GM19395 (cell line): ENCODE data around the gene CDKAL1.
"Not testable (repeated sequence)": the region's sequence is repeated elsewhere in the genome, so short reads cannot be mapped to it uniquely, and the experiment has no call there.

Experiments used
- ATAC-seq: cut with Tn5 transposase; IDR thresholded peaks from one replicate; pipeline ENCODE4 v1.9.1; 2021; ENCODE audit warnings: mild to moderate bottlenecking, moderate library complexity; ENCODE audit not compliant: unreplicated experiment

The CDKAL1 gene

GRCh38 chr6:20549398-20549797 lies 15.1 kb downstream of the CDKAL1 start:
- ATAC-seq: not testable (repeated sequence)

- ATAC-seq: no peak
Observed at GRCh38 chr6:20554326-20554725, 20.1 kb downstream of the CDKAL1 start.

GRCh38 chr6:20554817-20555216 lies 20.6 kb downstream of the CDKAL1 start:
- ATAC-seq: no peak

DNA sequence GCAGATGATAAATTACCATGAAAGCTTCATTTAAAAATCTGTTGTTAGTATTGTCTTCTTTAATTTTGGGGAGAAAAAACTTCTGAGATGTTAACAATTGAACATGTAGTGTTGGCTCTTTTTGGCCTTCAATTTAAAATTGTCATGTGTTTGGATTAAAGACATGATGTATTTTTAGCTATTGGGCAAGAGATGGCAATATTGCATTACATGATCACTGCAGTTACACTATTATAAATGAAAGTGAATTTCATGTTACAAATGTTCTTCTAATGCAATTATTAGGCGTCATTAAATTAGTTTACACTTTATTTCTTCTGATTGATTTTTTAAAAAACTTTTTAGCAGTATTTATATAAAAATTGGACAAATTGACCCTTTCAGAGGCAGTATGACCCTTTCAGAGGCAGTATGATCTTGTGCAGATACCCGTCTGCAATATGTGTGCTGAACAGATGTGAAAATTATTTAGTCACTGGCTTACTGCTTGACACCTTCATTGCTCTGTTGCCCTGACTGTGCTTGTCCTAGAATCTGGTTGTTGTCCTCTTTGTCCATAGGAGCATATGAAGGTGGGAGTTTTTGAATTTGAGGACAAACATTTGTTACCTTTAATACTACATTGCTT lies 25.8 kb downstream of the CDKAL1 start:
- no peak for ATAC-seq

DNA sequence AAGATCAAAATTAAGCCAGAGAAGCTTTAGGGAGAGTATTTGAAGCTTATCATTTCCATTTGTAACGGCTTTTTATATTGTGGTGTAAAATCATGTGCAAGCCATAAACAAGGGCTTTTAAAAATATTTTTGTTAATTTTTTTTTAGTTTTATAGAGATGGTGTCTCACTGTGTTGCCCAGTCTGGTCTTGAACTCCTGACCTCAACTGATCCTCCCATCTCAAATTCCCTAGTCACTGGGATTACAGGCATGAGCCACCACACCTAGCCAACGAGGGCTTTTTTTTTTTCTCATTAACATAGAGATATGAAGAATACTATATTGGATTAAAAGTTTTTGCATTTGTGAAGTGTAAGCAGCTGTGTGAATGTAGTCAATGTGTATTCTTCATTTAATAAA lies 29.1 kb downstream of the CDKAL1 start:
- ATAC-seq: no peak

DNA sequence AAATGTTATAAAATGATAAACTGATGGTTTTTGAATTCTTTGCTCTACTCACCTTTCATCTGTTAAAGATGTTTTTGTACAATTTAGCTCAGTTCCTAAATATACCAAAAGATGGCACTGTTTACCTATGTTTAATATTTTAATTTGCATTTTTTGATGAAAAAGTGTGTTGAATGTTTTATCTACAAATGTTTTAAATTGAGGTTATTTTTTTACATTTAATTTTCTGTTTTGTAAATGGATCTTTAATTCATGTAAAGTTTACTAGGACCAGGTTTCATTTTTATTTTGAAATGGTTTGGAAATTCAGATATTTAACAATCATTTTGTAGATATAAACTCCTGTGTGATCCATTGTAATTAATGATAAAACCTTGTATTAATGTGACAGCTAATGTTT lies 30.0 kb downstream of the CDKAL1 start:
- no peak for ATAC-seq

DNA sequence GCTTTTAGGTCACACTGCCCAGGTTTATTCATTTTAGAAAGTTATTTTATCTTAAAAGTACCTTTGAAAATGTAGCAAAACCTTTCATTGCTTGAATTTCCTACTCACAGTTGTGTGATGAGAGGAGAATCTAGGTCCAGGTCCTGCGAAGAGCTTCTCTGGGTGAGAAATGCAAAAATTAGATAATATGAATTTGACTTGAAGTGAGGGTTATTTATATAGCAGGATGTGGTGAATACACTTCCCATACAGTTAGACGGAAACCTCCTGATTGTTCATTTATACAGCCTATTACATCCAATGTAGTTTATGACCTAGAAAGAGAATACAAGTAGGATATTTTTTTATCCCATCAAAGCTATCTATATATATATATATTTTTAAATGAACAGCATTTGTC lies 30.5 kb downstream of the CDKAL1 start:
- peak; percentile 78 for ATAC-seq

DNA sequence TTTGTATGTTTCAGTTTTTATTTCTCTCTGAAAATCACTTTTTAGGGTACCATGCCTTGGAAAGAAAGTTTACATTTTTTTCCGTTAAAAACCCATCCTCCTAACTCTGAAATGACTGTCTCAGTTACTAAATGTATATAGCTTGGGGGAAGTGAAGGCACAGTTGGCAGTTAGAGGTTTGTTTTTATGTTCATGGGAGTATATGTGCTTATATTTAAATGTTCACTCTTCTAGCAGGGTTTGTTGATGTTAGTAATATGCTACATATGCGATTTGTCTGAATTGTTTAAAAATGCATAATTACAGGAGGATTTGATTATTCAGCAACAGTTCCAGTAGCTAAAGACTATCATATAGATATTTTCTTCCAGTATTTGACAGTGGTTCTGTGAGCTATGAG lies 31.1 kb downstream of the CDKAL1 start:
- ATAC-seq: peak; percentile 52

DNA sequence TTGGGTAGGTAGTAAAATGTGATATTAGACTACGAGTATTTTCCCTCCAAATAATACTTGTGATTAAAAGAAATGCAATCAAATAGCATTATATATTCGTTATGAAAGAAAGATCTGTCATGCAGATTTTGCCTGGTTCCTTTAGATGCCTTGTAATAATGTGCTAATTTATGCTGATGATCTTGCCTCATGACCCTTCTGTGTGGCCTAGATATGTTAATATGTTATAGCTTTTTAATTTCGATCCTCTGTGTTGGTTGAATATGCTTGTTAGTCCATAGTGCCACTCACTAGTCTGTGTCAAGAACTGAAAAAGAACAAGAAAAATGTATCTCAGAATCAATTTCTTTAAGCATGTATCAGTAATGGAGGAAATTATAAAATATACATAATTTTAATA lies 31.9 kb downstream of the CDKAL1 start:
- no peak for ATAC-seq

DNA sequence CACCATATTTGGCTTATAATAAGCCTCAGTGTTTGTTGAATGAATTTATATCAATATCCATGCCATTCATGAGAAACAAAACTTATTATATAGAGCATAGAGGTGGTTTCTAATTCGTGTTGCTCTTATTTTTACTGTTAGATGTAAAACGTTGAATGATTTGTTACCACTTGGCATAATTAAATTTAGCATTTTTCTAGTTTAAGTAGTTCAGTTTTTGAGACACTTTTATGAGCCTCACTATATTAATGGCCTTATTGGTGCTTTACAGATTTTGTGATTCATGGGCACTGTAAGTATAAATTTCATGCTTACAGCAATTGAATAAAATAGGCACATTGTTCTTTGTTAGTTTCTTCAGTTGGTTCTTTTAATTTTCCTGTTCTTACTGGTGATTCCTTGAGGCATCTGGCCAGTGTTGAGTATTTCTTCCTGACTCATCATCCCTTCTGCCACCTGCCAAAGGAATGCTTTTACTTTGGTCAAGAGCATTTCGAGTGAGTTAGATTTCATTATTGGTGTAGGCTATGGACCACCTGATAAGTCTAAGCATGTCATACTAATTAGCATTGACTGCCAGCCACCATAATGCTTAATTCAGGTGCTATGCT lies 34.8 kb downstream of the CDKAL1 start:
- no peak for ATAC-seq

DNA sequence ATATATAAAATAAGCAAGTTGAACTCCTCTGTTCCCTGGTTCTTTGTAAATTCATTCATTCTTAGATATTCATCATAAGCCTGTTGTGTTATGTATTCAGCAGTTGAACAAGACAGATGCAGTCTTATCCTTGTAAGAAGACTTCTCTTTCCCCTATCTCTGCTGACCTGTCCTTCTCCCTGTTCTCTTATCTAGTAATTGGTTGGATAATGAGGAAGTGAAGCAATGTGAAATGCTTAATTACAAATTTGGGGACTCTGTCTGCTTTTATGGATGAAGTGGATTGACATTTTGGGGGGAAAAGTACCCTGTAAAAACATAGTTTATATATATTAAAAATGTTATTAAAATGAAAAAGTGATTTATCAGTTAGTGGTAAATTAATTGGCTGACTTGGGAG lies 37.0 kb downstream of the CDKAL1 start:
- no peak for ATAC-seq

DNA sequence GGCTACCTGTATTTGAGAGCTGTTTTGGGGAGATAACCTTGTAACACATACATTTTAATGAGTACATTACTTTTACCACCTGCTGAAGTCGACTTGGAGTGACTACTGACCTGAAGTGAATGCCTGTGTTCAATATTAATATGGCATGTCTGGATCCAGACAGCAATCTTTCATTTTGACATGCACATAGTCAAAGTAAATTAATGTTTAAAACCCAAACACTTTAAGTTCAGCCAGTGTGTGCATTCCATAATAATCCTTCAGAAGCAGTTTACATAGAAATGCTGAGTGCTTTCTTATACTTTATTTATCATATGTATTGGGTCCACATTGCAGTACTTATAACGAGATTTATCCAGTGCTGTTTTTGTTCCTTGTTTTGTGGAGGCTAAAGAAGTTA lies 38.0 kb downstream of the CDKAL1 start:
- ATAC-seq: no peak

DNA sequence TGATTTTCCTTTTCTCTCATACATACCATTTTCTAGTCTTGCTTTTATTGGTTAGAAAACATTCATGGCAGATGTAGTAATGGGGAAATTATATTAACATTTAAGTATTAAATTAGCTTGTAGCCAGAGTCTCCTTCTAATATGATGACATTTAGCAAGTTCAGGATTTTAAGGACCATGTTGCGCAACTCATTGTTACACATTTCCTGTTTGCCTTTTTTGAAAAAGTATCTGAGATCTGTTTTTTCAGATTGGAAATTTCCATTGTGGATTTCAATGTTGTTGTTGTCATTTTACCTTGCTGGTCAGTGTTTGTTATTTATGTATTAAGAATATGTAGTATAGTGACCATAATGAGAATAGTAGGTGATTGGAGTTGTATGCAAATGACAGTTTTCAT lies 38.7 kb downstream of the CDKAL1 start:
- ATAC-seq: no peak

GRCh38 chr6:20574355-20574754 lies 40.1 kb downstream of the CDKAL1 start:
- no peak for ATAC-seq

GRCh38 chr6:20575125-20575524 lies 40.9 kb downstream of the CDKAL1 start:
- ATAC-seq: no peak

DNA sequence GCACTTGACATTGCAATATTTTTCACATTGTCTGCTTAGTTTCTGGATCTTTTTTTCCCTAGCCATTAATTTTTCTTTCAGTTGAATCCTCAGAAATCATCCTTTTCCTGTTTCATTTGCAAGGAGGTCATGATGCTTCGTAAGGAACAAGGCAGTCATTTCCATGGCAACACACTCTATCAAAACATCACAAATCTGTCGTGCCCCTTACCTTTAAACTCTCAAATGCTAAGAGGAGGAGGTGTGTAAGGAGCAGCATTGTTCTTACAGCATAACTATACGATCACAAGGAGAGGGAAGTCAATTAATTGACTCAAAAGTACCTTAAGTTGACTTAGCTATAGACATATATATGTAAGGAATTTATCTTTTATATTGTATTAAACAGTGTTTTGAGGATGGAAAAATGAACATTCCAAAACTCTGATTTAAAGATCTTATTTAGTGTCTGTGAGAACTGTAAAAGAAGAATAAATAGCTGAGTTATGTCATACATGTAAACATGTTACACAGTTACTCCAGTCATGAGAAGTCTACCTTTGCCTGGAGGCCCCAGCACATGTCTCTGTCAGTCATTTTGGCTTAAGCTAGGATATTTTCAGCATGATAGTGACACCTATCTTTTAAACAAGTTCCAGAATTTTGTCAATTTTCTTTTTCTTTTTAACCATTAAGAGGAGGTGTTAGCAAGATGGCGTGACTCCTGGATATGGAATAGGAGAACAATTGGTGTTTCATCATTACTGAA lies 41.6 kb downstream of the CDKAL1 start:
- ATAC-seq: no peak

- ATAC-seq: no peak
Observed at GRCh38 chr6:20577173-20577688, 43.0 kb downstream of the CDKAL1 start.

GRCh38 chr6:20581070-20581469 lies 46.8 kb downstream of the CDKAL1 start:
- no peak for ATAC-seq

DNA sequence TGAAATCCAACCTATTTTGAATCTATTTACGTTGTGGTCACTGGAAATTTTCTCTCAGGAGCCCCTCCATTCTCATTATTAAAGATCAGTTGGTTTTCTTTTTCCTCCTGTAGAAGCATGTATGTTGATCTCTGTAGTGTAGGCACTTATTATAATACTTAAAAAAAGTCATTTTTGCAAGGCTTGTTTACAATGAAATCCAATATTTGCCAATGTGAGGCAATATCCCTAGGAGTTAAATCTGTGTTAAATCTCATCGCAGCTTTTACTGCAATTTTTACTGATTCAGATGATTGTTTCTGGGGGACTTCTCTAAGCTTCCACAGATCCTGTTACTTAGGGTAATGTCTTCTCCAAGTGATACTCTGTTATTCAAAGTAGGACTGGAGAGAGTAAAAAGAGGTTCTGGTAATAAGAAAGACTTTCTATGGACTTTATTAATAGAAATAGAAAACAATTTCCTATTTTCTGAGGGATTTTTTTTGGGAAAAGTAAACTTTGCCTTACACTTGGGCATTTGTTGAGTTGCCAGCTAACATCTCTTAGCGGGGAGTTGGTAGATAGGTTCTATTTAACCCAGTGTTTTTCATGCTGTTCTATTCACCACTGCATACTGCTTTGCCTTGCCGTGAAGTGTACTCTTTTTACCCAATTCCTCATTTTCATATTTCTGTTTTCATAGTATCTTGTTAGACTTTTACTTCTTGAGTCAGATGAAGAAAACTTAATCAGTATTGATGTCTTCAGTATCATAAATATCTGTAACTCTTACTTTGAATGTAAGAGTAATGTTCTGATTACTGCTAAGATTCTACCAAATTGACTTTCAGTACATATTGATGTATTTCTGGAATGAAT lies 48.6 kb downstream of the CDKAL1 start:
- peak; percentile 70 for ATAC-seq

GRCh38 chr6:20583444-20583800 lies 49.2 kb downstream of the CDKAL1 start:
- ATAC-seq: no peak

GRCh38 chr6:20584100-20584731 lies 50.0 kb downstream of the CDKAL1 start:
- no peak for ATAC-seq
